ENCODE data around the gene SRPRB.

SRPRB gene

DNA sequence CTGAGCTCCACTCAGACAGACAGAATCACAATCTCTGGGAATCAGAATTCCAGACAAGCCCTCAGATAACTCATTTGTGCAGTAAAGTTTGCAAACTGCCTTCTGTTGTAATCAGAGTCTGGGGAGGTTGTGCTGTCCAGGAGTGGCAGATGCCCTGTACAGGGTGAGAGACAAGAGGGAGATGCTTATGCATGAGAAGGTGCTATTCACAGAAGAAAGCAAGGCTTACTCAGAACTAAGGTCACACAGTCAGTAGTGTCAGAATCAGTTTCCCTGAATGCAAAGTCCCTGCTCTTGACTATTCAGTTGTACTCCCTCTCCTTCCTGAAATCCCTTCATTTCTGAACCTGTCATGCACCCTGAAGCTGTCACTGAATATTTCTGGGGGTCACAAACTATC lies 43.7 kb downstream of the SRPRB start:
- DNase-seq: no peak

DNA sequence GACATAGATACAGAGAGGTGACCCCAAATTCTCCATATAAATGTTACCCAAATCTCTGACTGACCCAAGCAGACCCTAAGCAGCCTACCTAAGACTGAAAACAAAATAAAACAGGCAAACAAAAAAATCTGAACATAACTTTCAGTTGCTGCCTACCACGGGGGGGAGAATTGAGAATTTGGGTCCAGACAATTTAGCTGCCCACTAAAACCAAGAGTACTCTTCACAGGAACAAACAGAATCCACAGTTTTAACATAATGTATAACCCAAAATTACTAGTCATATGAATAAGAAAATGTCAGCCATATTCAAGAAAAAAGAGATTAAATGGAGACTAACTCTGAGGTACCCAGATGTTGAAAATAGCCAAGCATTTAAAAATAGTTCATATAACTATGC lies 44.4 kb downstream of the SRPRB start:
- no peak for DNase-seq

- no peak for DNase-seq
Observed at GRCh38 chr3:133851266-133851906, 45.8 kb downstream of the SRPRB start.

DNA sequence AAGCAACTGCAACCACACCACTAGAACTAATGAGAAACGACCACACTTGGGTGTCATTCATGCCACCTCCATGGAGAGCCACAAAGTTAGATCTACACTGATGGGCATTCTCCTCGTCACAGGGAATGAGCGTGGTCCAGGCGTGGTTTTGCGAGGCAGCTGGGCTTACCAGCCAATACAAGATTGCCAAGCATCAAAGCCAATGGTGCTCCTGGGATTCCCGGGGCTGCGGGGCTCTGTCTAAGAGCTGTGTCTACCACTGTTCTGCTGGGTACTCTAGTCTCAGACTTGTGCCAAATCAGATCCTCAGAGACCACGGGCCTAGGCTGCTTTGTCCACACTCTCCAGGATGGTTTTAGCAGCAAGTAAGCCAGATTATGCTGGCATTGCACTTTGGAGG lies 46.3 kb downstream of the SRPRB start:
- no peak for DNase-seq

DNA sequence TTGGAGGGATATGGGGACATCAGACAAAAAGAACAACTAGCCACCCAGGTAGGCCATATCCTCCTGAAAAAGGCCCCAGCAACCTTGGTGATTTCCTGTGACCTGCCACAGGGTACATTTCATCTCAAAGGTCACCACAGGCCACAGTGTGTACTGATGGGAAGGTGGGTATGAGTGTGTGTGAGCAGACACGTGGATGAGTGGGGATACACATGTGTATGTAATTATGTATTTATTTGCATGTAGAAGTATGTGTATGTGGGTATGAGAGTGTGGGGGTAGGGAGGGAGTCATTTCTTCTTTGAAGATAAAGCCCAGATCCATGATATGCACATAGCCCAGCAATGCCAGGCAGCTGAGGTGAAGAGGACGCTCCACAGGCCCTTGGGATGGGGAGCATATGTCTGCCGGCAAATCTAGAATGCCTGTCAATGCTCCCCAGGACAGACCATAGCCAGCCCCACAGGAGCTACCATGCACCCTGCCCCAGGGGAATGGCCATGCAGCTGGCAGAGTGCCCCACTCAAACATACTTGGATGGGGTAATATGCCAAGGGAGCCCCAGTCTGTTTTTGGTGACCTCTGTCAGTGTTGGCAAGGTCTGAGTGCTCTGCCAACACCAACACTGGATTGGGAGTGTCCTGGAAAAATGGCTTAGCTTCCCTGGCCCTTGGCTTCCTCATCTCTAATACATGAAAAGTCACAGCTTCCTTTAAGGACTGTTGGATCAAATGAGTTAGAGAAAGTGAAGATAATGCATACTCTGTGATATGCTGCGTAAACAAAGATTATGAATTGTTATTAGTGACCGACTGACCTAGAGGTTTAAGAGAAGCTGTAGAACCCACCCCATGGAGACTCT lies 47.7 kb downstream of the SRPRB start:
- no peak for DNase-seq

- DNase-seq: no peak
Observed at GRCh38 chr3:133853925-133854227, 48.3 kb downstream of the SRPRB start.

GRCh38 chr3:133854264-133855001 lies 48.8 kb downstream of the SRPRB start:
- no peak for DNase-seq

- DNase-seq: no peak
Observed at GRCh38 chr3:133855002-133855370, 49.4 kb downstream of the SRPRB start.

- peak; percentile 28 for DNase-seq
Observed at GRCh38 chr3:133855772-133856171, 50.2 kb downstream of the SRPRB start.

DNA sequence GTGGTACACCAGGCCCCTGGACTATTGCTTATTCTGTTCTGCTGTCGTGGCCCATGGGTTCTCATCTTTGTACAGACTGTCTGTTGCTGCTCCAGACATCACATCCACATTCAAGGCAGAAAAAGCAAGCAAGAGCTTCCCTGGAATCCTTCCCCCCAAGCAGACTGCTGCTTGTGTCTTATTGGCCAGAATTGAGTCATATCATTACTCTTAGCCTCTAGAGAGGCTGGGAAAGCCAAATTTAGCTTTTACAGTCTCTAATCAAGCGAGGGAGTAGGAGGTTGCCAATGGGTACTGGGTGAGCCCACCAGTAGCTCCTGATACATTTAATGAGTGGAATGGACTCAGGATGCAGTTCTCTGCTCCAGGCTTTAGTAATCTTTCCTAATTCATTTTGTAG lies 50.7 kb downstream of the SRPRB start:
- DNase-seq: peak; percentile 36

GRCh38 chr3:133857767-133858166 lies 52.2 kb downstream of the SRPRB start:
- DNase-seq: no peak

DNA sequence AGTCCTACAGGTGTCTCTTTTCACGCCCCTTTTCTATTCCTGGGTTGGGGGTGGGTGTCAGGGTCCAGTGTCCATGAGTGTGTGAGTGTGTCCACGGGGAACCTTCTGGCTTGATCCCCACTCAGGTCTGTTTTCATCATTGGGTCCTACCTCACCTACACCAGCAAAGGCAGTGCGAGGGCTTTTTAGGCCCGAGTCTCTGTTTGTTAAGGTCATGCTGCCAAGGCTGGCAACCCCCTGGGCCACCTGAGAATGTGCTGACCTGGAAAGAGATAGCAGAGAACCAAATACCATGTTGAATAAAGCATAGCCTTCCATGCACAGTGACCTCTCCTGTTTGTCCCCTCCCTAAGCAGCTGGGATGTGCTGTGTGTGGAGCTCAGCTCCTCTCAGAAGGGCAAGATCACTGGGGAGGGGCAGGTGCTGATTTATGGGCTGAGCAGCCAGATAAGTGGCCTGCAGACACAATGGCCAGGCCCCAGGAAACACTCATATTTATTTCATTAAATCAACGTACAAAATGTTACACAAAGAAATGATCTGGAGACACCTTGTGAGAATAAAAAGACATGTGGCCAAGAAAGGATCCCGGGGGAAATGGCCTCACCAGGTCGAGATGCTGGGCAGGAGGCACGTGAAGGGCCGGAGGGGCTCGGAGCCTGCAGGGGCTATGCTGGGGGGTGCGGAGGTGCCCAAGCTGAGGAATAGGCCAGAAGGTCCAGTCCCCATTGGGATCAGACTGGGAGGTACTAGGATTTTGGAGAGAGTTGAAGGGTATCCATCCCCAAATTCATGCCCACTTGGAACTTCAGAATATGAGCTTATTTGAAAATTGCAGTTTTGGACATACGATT lies 54.0 kb downstream of the SRPRB start:
- DNase-seq: no peak

- DNase-seq: no peak
Observed at GRCh38 chr3:133860519-133860918, 54.9 kb downstream of the SRPRB start.

DNA sequence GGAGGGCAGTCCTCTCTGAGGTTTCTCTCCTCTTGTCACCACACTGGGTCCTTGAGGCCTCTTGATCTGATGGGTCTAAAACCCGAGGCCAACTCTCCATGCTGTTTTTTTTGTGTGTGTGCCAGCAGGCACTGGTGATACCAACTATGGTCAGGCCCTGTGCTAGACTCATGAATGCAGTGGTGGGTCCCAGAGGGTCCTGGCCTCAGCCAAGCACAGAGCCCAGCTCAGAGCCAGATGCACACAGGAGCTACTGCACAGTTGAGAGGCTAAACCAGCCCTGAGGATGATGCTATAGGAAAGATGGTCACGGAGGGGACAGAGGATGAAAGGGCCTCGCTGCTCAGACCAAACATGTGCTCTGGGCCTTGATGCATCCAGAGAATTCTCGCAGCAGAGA lies 56.5 kb downstream of the SRPRB start:
- DNase-seq: no peak

- DNase-seq: no peak
Observed at GRCh38 chr3:133863911-133864310, 58.3 kb downstream of the SRPRB start.

DNA sequence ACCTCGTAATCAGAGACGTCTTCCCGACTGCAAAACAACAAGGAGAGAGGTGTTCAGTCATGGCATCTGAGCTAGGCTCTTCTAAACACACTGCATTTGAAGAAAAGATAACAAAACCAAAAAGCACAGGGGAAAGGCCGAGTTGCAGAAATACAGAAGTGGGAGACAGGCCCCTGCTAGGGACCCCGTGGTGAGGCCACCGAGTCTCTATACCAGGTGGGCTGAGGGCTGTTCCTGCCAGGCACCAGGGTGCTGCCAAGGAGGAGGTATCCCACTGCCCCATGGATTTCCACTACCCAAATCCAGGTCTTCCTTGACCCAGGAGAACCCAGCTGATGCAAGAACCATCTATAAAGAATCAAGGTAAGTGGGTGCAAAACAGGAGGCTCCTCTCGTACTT lies 59.0 kb downstream of the SRPRB start:
- DNase-seq: no peak

DNA sequence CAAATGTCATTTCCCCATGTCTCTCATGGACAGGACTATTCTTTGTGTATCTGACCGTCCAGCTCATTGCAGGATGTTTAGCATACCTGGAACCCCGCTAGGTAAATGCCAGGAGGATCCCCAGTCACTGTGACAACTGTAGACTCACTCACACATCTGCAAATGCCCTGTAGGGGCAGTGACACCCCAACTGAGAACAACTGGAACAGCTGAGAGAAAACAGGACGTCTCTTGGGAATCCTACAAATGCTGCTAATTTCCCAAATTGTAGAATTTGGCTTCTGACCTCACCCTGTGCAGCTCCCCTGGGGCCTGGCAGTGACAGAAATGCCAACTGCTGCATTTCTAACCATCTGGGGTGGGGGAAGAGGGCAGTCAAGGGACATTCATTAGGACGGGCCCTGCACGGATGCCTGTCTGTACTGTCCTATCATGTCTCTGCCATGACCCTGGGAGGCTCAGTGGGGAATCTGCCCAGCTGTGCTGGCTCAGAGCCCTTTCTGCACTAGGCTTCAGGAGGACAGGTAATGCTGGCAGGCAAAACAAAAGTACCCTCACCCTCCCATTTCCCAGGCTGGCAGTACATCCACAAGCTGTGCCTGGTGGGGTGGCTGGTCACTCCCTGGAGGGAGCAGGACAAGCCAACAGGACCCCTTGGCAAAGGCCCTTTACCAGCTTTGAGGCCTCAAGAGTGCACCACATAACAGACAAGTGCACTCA lies 59.7 kb downstream of the SRPRB start:
- no peak for DNase-seq

DNA sequence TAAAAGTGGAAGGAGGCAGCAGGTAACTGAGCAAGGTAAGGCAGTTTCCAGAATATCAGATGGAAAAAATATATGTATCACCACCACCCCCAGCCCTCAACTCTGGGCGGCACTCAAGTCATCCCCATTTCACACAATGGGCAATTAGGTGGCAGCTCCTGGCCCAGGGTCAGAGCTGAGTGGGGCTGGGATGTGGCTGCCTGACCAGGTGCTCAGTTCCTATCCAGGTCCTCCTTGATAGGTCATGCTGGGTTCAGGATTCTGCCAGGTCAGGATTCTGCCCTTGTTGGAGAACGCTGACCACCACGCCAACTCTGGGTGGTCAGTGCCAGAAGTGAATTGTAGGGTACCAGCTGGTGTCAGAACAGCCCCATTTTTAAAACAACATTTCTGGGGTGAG lies 60.5 kb downstream of the SRPRB start:
- DNase-seq: no peak

- DNase-seq: no peak
Observed at GRCh38 chr3:133868186-133868585, 62.6 kb downstream of the SRPRB start.

GRCh38 chr3:133868758-133869475 lies 63.3 kb downstream of the SRPRB start:
- DNase-seq: no peak

DNA sequence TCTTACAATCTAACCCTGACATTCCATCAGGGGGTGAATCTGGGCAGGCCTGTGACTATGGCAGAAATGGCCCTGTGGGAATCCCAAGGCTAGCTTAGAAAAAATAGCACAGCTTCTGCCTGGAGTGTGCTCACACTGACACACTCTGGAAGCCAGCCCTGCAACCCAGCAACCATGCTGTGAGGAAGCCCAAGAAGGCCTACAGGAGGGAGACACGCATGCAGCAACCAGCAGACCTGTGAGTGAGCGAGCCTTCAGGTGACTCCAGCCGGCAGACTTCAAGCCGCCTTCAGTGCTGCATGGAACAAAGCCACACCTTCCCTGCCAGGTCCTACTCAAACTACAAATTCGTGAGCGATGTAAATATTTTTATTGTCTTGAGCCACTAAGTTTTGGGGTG lies 64.0 kb downstream of the SRPRB start:
- no peak for DNase-seq

DNA sequence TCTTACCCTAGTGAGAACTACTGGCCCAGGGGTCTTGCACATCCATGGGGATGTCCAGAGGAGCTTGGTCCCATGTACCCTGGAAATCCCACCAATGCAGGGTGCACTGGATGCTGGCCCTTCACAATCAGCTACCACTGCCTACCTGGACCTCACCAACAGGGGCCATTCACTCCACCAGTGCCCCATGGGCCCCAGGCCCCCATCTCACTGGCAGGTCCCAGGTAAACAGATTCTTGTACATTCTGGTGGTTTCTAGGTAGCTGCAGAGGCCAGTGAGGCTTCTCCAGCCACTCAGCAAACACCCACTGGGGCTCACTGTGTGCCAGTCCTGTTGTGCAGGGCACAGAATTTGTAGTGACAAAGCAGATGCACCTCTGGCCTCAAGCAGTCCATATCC lies 65.2 kb downstream of the SRPRB start:
- no peak for DNase-seq
